D721Med (cell line): ENCODE data around the gene MANEAL.

Experiments used
- DNase-seq: peaks from one replicate; pipeline ENCODE4 v3.0.0; 2011; ENCODE audit warnings: low spot score; ENCODE audit not compliant: insufficient read length
- FAIRE-seq: peaks from 2 replicates; lab custom pipeline; 2011; peaks lifted over from hg19 to GRCh38; lab: Jason Lieb, UNC
- TF ChIP-seq, protein P1 (sequence below): IDR thresholded peaks from 2 replicates; pipeline ENCODE4 v1.5.1; 2012; ENCODE audit warnings: mild to moderate bottlenecking, control low read depth; ENCODE audit not compliant: insufficient read depth; ENCODE audit errors: missing control alignments

MANEAL gene

DNA sequence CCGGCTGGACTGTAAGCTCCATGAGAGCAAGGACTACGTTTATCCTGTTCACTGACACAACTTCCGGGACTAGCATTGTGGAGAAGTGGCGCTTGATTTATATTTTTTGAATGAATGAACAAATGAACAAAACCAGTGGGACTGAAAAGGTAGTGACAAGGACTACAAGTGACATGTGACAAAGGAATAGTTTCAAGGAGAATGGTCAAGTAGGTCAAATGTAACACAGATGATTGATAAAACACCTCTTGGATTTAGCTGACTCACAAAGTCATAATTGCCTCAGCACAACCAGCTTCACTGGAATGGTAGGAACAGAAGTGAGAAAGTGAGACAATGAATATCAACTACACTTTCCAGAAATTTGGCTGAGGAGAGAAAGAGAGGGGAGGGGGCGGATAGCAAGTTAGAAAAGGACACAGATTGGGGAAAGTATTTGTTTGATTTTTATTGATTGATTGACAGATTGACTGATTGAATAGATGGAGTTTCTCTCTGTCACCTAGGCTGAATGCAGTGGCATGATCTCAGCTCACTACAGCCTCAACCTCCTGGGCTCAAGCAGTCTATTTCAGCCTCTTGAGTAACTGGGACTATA is 51.5 kb downstream of the MANEAL start:
- FAIRE-seq = no peak
- TF ChIP-seq, protein P1, sequence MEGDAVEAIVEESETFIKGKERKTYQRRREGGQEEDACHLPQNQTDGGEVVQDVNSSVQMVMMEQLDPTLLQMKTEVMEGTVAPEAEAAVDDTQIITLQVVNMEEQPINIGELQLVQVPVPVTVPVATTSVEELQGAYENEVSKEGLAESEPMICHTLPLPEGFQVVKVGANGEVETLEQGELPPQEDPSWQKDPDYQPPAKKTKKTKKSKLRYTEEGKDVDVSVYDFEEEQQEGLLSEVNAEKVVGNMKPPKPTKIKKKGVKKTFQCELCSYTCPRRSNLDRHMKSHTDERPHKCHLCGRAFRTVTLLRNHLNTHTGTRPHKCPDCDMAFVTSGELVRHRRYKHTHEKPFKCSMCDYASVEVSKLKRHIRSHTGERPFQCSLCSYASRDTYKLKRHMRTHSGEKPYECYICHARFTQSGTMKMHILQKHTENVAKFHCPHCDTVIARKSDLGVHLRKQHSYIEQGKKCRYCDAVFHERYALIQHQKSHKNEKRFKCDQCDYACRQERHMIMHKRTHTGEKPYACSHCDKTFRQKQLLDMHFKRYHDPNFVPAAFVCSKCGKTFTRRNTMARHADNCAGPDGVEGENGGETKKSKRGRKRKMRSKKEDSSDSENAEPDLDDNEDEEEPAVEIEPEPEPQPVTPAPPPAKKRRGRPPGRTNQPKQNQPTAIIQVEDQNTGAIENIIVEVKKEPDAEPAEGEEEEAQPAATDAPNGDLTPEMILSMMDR = no peak
- no peak for DNase-seq

DNA sequence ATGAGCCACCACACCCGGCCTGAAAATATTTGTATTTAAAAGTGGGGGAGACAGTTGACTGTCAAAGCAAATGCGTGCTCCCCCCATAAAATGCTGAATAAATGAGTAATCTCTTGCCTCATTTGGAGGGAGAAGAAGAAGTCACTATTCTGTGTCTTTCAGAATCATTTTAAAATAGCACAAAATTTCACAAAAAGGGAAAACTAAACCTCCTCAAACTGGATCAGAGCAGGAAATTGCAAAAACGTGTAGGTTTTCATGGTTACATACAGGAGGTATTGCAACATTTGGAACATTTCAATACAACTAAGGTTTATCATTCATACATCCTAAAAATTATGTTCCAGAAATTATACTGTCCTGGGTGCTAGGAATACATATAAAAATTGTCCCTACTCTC is 52.1 kb downstream of the MANEAL start:
- no peak for FAIRE-seq
- TF ChIP-seq, protein P1 = no peak
- DNase-seq = no peak

DNA sequence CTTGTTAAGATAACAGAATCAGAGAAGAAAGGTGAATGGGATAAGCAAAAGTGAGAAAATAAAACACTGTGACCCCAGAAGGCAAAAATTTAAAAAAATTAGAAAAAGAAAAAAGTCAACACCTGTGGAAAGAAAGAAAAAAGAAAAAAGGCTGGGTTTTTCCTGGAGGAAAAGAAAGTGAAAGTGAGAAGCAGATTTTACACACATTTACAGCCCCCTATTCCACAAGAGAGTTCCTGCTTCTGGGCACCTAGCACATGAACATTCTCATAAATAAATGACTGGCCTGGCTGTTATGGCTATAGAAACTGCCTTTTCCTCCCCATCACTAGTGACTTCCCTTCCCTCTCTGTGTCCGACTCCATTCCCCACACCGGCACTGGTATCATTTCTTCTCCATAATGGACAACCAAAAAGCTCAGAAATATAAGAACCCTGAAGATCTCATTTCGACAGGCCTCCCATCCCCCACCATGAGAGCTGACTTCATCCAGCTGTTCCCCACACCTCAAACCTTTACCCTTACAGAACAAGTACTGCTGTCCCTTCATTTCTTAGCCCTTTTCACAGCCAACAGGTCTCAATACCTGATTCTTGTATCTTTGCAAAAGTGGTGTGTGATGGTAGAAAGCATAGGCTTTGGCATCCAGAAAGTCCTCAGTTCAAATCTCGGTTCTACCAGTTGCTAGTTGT is 53.1 kb downstream of the MANEAL start:
- DNase-seq (no peak), FAIRE-seq (no peak)
- TF ChIP-seq, protein P1 = no peak

DNA sequence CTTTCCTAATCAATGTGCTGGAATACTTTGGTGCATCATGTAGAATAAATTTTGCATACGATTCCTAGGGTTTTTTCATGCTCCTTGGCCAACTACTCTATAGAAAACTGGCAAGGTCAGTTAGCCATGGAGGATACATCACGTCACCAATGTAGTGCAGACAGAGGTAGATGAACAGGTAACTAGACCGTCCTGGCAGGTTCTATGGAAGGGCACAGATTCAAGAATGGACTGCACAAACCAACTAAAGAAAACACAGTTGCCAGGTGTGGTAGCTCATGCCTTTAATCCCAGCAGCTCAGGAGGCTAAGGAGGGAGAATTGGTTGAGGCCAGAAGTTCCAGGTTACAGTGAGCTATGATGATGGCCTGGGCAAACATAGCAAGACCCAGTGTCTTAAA is 55.8 kb downstream of the MANEAL start:
- TF ChIP-seq, protein P1 = no peak
- DNase-seq = no peak
- no peak for FAIRE-seq

DNA sequence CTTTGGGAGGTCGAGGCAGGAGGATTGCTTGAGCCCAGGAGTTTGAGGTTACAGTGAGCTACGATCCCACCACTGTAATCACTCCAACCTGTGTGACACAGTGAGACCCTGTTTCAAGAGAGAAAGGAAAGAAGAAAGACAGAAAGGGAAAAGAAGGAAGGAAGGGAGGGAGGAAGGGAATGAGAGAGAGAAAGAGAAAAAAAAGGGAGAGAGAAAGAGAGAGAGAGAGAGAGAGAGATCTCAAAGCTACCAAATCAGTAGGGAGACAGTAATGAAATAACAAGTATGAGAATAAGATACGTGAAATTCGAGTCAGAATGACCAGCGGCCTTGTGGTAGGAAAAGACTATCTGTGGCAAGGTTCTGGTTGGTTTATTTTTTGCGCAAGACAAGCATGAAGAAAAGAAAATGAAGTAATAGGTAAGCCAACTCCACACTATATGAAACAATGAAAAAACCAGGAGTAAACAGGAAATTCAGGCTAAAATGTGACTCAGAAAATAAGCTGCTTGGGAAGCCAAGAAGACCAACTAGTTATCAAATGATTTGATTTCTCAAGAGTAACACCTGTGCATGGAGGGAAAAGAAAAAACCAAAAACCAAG is 56.8 kb downstream of the MANEAL start:
- FAIRE-seq (no peak), DNase-seq (no peak)
- TF ChIP-seq, protein P1 = no peak
